Inferior parietal cortex (tissue), 1 donor: ENCODE data around the gene COL28A1.
"Not testable (repeated sequence)": the region's sequence is repeated elsewhere in the genome, so short reads cannot be mapped to it uniquely, and the experiment has no call there.

Experiments used
- DNase-seq: peaks from one replicate; pipeline ENCODE4 v3.0.0-alpha.2; 2016; ENCODE audit errors: extremely low spot score

Gene COL28A1

GRCh38 chr7:7416031-7416858 is 119.4 kb downstream of the COL28A1 start:
- DNase-seq: no peak

DNA sequence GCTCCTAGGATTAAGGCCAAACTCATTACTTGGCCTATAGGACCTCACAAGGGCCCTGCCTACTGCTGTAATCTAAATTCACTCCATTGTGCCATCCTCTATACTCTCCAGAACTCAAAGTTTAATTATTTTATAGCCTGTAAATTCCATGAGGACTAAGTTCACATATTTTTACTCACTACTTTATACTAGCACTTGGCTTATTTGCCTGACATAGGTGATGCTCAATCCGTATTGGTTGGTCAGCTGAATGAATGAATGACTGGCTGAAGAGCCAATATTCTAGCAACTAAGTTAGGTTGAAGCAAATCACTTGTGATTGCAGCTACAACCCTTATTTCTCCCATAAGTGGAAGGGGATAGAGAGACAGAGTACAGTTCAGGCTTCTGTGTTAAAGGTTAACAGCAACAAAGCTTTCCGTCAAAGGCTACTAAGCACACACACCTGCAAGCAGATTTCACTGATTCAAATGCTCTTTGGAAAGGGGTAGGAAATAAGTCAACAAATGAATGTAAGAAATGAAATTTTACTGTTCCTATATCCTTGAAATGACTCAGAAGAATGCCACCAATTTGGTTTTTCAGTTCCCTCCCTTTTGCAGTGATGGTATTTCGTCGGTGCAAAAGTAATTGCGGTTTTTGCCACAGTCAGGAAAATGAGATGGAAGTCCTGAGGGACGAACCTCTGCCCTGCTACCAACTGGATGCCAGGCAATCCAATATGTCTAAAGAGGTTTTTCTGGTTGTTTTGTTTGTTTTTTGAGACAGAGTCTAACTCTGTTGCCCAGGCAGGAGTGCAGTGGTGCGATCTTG is 120.7 kb downstream of the COL28A1 start:
- no peak for DNase-seq

- no peak for DNase-seq
Measured at GRCh38 chr7:7408001-7408770, 127.5 kb downstream of the COL28A1 start.

DNA sequence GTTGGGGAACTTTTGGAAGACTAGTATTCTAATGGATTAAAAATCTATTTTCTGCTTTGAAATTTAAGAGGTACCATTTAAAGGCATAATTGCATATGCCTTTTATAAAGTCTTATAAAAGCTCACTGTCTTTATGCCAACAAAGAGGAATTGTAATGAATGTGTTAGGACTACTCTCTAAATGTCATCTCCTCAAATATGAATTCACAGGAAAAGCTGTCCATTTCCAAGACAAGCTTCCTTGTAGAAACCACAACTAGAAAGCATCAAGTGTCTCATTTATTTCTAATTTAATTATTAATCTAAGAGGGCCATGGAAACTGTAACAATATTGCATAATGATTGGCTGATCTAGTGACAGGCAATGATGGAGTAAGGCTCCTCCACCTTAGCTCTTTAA is 130.2 kb downstream of the COL28A1 start:
- DNase-seq: no peak

DNA sequence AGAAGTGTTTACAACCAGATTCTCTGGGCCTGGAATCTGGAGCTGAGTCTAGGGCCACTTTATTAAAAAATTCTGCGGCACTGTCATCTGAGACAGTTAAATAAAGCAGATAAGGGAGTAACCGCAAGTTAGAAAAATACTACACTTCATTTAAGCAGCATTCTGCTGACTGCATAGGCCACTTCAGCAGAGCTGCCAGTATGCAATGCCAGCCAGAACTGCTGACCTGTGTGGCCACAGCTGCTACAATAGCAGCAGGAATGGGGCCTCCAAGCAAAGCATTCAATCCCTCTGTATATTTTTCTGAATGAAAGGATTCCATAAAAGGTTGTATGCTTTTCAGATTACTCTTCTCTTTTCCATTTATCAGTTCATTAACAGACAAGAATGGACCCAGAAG is 136.0 kb downstream of the COL28A1 start:
- no peak for DNase-seq

- DNase-seq: no peak
Measured at GRCh38 chr7:7395785-7396184, 139.9 kb downstream of the COL28A1 start.

- DNase-seq: not testable (repeated sequence)
Measured at GRCh38 chr7:7388164-7388563, 147.5 kb downstream of the COL28A1 start.

- DNase-seq: no peak
Measured at GRCh38 chr7:7385421-7385820, 150.3 kb downstream of the COL28A1 start.

DNA sequence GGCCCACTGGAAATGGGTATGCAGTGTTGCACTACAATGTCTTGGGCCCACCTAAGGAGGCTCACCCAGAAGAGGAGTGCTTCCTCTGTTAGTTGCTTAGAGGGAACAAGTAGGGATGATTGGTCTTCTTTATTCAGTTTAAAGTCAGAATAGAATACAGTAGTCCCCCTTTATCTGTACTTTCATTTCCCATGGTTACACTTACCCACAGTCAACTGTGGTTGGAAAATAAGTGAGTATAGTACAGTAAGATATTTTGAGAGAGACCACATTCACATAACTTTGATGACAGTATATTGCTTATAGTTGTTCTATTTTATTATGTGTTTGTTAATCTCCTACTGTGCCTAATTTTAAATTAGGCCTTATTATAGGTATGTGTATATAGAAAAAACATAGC is 151.4 kb downstream of the COL28A1 start:
- DNase-seq: no peak

DNA sequence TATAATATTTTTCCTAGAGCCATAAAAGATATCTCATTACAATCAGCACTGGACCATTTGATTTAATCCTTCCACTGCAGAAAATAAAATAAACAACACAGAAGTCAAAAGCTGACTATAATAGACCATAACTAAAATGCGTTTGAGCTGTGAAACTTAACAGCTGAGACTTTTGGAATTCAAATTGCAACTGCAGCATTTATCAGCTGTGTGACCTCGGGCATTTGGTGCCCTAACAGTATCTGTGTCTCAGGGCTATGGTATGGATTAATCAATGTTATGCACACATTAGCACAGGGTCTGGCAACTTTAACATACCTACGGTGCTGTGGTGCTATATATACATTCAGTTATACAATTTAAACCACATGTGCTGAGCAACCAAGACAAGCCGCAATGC is 160.1 kb downstream of the COL28A1 start:
- no peak for DNase-seq

GRCh38 chr7:7370076-7370475 is 165.6 kb downstream of the COL28A1 start:
- no peak for DNase-seq

GRCh38 chr7:7369134-7369533 is 166.5 kb downstream of the COL28A1 start:
- no peak for DNase-seq

DNA sequence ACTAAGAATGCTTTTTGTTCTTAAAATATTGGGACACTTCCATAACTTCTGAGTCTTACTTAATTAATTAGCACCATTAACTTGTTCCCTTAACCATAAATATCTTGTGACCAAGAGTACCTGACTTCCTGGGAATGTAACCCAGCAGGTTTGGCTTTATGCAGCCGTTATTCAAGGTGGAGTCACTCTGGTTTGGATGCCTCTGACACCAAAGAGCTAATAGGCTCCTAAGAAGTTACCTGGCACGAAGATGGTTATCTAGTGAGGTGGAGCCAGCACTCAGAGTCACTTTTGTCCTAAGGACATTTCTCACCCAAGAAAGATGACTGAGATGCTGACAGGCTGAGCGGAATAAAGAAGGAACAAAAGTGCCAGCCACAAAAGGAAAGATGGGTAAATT is 181.0 kb downstream of the COL28A1 start:
- no peak for DNase-seq

- no peak for DNase-seq
Measured at GRCh38 chr7:7352845-7353244, 182.8 kb downstream of the COL28A1 start.

DNA sequence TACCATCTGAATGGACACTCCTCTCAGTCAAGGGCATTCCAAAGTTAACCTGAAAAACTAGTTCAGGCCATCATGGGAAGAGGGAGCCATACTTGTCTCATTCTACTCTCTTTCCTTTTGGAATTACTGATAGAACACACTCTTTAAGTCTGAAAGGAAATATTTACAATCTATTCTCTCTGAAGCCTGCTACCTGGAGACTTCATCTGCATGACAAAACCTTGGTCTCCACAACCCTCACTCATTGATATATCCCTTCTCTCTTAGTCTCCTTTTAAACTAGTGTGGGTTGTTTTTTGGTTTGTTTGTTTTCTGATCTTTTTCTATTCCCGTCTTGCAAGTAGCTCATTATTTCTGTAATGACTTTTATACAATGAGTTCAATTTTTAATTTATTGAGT is 183.8 kb downstream of the COL28A1 start:
- DNase-seq: no peak

GRCh38 chr7:7351156-7351555 is 184.5 kb downstream of the COL28A1 start:
- DNase-seq: no peak

DNA sequence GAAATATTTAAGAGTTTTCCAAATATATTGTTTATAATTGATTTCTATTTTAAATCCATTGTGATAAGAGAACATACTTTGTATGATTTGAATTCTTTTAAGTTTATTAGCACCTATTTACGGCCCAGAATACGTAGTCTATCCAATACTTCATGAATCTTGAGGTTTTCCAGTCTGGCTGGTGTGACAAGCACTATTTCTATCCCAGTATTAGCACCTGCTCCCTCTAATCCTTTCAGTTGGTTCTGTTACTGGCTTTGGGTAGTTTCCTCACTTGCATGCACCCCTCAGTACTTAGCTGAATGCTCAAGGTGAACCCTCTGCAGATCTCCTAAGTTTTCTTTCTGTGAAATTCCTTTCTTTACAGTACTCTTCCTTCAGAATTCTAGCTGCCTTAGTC is 186.5 kb downstream of the COL28A1 start:
- no peak for DNase-seq

GRCh38 chr7:7347045-7347444 is 188.6 kb downstream of the COL28A1 start:
- DNase-seq: no peak

GRCh38 chr7:7344583-7344982 is 191.1 kb downstream of the COL28A1 start:
- no peak for DNase-seq

DNA sequence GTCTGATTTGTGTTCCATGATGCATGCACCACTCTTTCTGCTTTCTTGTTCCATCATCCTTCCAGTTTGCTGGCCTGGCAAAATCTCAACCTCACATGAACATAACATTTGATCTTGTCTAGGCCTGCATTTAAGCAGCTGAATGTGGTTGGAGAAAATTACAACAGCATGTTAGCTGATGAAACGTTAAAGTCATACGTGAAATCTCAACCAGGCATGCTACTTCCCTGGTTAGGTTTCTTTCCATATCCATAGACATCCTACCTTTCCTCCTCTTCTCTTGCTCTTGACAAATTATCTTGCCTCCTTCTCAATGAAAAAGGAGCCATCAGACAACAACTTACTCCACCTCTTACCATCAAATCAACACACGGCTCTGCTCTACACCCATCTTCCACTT is 199.8 kb downstream of the COL28A1 start:
- no peak for DNase-seq

GRCh38 chr7:7335215-7335614 is 200.5 kb downstream of the COL28A1 start:
- no peak for DNase-seq

GRCh38 chr7:7333610-7334009 is 202.1 kb downstream of the COL28A1 start:
- DNase-seq: no peak
